K562 (cell line): ENCODE measurements around the gene CLHC1. TPM values are rescaled to one million over a fixed set of nuclear protein-coding genes. Genes with fewer than 3 reads are reported as not detected.

Experiments
- ATAC-seq: fragments of 200-7000 bp; cut with Tn5 transposase; 3 replicates; pipeline ENCODE4 v1.9.1; 2020; ENCODE audit warnings: moderate library complexity
- BruUV-seq: library from RNA; stranded (reverse); fragments of 400-500 nt; replicated peaks from 2 replicates; lab custom pipeline; 2021; lab: Mats Ljungman, UMichigan
- CTCF ChIA-PET: fragments of 300-600 bp; formaldehyde crosslinking; extraction: SDS; loops from one replicate; lab custom pipeline; 2021; ENCODE audit warnings: low intra/inter-chr PET ratio; lab: Yijun Ruan, JAX
- POLR2A ChIA-PET: fragments of 300-600, 350-650 bp; sonication (Branson Sonifier 250); formaldehyde crosslinking; extraction: SDS; loops from one replicate; lab custom pipeline; 2021; ENCODE audit warnings: antibody characterized with exemption, inconsistent platforms; lab: Yijun Ruan, JAX
- DNase-seq, 4 experiments: peaks; one replicate each; pipeline versions ENCODE4 v3.0.0 to v3.0.0-alpha.2; 2011 to 2018; ENCODE audit warnings: low spot score in 3 of 4, mixed read lengths in 3 of 4; ENCODE audit errors: extremely low read depth in 1 of 4
- FAIRE-seq: peaks from 2 replicates; lab custom pipeline; 2011; peaks lifted over from hg19 to GRCh38; lab: Jason Lieb, UNC
- H2AFZ ChIP-seq: 2 replicates; pipeline ENCODE4 v1.6.0; 2011; ENCODE audit warnings: low read depth, low read length, control low read depth, inconsistent platforms
- H3K27ac ChIP-seq: fragments of 200-600 bp; 3 replicates; pipeline ENCODE4 v1.8.0; 2011; ENCODE audit warnings: low read depth, mild to moderate bottlenecking, control low read depth, inconsistent platforms, low read length, moderate library complexity, mixed read lengths; ENCODE audit errors: extremely low read depth
- H3K27me3 ChIP-seq, 2 experiments: fragments of 300-600 bp in 1 of 2; 2 replicates in 1 of 2; 3 replicates in 1 of 2; pipeline versions ENCODE4 v1.6.0 to v1.8.0; 2011; ENCODE audit warnings: inconsistent platforms in 2 of 2, low read length in 2 of 2, mild to moderate bottlenecking in 1 of 2, mixed read lengths in 1 of 2, moderate library complexity in 1 of 2; ENCODE audit not compliant: control insufficient read depth in 2 of 2, insufficient read depth in 2 of 2
- H3K36me3 ChIP-seq: fragments of 300-600 bp; 3 replicates; pipeline ENCODE4 v1.8.0; 2011; ENCODE audit warnings: mild to moderate bottlenecking, low read length, inconsistent platforms; ENCODE audit not compliant: control insufficient read depth, insufficient read depth
- H3K4me1 ChIP-seq, 2 experiments: fragments of 200-600 bp in 1 of 2; replicated peaks in 1 of 2; 2 replicates in 1 of 2; 3 replicates in 1 of 2; pipeline versions ENCODE4 v1.5.1 to v1.8.0; 2011; ENCODE audit warnings: inconsistent platforms in 2 of 2, low read length in 2 of 2, mild to moderate bottlenecking in 1 of 2, mixed read lengths in 1 of 2, moderate library complexity in 1 of 2; ENCODE audit not compliant: control insufficient read depth in 2 of 2, insufficient read depth in 2 of 2
- H3K4me2 ChIP-seq: 2 replicates; pipeline ENCODE4 v1.6.1; 2011; ENCODE audit warnings: low read length, control low read depth, inconsistent platforms, mixed read lengths; ENCODE audit not compliant: insufficient read depth
- H3K4me3 ChIP-seq: fragments of 200-600 bp; sonication (generic), shearing (Covaris generic); 2 replicates; pipeline ENCODE4 v1.5.1; 2016; ENCODE audit warnings: control low read depth, inconsistent platforms
- H3K79me2 ChIP-seq: fragments of 200-600 bp; 3 replicates; pipeline ENCODE4 v1.8.0; 2011; ENCODE audit warnings: low read length, inconsistent platforms; ENCODE audit not compliant: control insufficient read depth, insufficient read depth
- H3K9ac ChIP-seq, 2 experiments: 2 replicates each; pipeline versions ENCODE4 v1.6.0 to v1.6.1; 2011; ENCODE audit warnings: low read depth in 2 of 2, low read length in 2 of 2, control low read depth in 1 of 2, inconsistent platforms in 1 of 2, mild to moderate bottlenecking in 1 of 2, mixed read lengths in 1 of 2; ENCODE audit not compliant: insufficient read depth in 1 of 2
- H3K9me1 ChIP-seq: one replicate; pipeline ENCODE4 v1.6.0; 2011; ENCODE audit warnings: inconsistent platforms, mild to moderate bottlenecking, low read length, moderate library complexity; ENCODE audit not compliant: control insufficient read depth, insufficient read depth
- H3K9me3 ChIP-seq: replicated peaks from 2 replicates; pipeline ENCODE4 v1.5.1; 2011; ENCODE audit warnings: low read depth, low read length, inconsistent platforms; ENCODE audit not compliant: control insufficient read depth, insufficient read depth
- H4K20me1 ChIP-seq: replicated peaks from 2 replicates; pipeline ENCODE4 v1.6.1; 2011; ENCODE audit warnings: low read length, inconsistent platforms, mixed read lengths; ENCODE audit not compliant: control insufficient read depth, insufficient read depth
- CBX5 ChIP-seq: IDR thresholded peaks from 2 replicates; pipeline ENCODE4 v1.6.1; 2014; ENCODE audit warnings: low read depth, borderline replicate concordance
- FOS ChIP-seq: IDR thresholded peaks from 3 replicates; pipeline ENCODE4 v1.6.1; 2011; ENCODE audit not compliant: insufficient read length; ENCODE audit errors: extremely low read depth
- KDM1A ChIP-seq, 2 experiments: fragments of 450-650 bp; IDR thresholded peaks; 2 replicates each; pipeline ENCODE4 v1.6.1; 2016; ENCODE audit warnings: mild to moderate bottlenecking in 2 of 2
- MTA2 ChIP-seq: fragments of 450-650 bp; IDR thresholded peaks from 2 replicates; pipeline ENCODE4 v1.6.1; 2016; ENCODE audit warnings: low read depth
- NFATC3 ChIP-seq: fragments of 450-650 bp; IDR thresholded peaks from 2 replicates; pipeline ENCODE4 v1.6.1; 2017; ENCODE audit warnings: mild to moderate bottlenecking
- ZC3H11A ChIP-seq: IDR thresholded peaks from 2 replicates; pipeline ENCODE4 v1.6.1; 2012; ENCODE audit warnings: low read depth, low read length, improper control_type of control experiment
- ZC3H4 ChIP-seq: sonication (generic); formaldehyde crosslinking; IDR thresholded peaks from 2 replicates; pipeline ENCODE4 v1.9.0; 2021; ENCODE audit warnings: missing genetic modification reagents, borderline replicate concordance
- ZNF175 ChIP-seq: fragments of 200-800 bp; sonication (Bioruptor generic); IDR thresholded peaks from 2 replicates; pipeline ENCODE4 v1.6.1; 2016; ENCODE audit warnings: low read depth, mild to moderate bottlenecking, missing genetic modification characterization, missing compliant biosample characterization
- WGBS: fragments of 100-300 bp; shearing (Covaris generic); methylation state at CpG from one replicate; pipeline ENCODE4 v1.1.6; 2016; ENCODE audit warnings: low coverage, mixed read lengths; ENCODE audit not compliant: insufficient coverage; ENCODE audit errors: missing lambda C conversion rate; 5-methylcytosine and 5-hydroxymethylcytosine counted together
- in situ Hi-C: fragments of 300-500 bp; cut with MboI; formaldehyde crosslinking; loops from 4 replicates; pipeline ENCODE4 v1.15.0; 2018; ENCODE audit warnings: inconsistent platforms, mixed read lengths
- intact Hi-C: fragments of 100-400 bp; cut with micrococcal nuclease; formaldehyde crosslinking; loops from 2 replicates; pipeline ENCODE4 v1.14.2; 2022
- polyA plus RNA-seq, 8 experiments: library from polyadenylated mRNA; depleted of rRNA in 4 of 8; stranded (reverse) in 5 of 8; unstranded in 3 of 8; fragments of >200 nt; fragmentation: Nextera tagmentation in 2 of 8; fragmentation: Illumina TruSeq in 1 of 8; extraction: Ambion mirVana in 2 of 8; extraction: Trizol in 1 of 8; gene quantifications; 2 replicates each; pipeline versions ENCODE4 v1.2.1 to v1.2.3, GENCODE V29; 2011 to 2014; ENCODE audit warnings: inconsistent platforms in 1 of 8, missing spikeins in 1 of 8
- total RNA-seq, 7 experiments: library from RNA; depleted of rRNA in 6 of 7; stranded (reverse); fragments of >200 nt in 6 of 7; fragmentation: Illumina TruSeq in 2 of 7; extraction: Trizol in 2 of 7; gene quantifications; 2 replicates each; pipeline versions ENCODE4 v1.2.1 to v1.2.3, GENCODE V29; 2011 to 2021; ENCODE audit warnings: low replicate concordance in 1 of 7
- TF ChIP-seq, protein P1 (sequence below), 2 experiments: fragments of 450-650 bp in 1 of 2; sonication (generic) in 1 of 2; formaldehyde crosslinking in 1 of 2; IDR thresholded peaks in 1 of 2; conservative IDR thresholded peaks in 1 of 2; 2 replicates each; pipeline versions ENCODE4 v1.6.1 to v1.8.1; 2016 to 2023; ENCODE audit warnings: mild to moderate bottlenecking in 2 of 2, moderate library complexity in 2 of 2, inconsistent platforms in 1 of 2, missing genetic modification reagents in 1 of 2

CLHC1 gene
- total and polyA plus RNA-seq, 9 of the 15 experiments (the other 6 are each of a cell fraction or from before 2014, with no cell fraction given) = 3.7 to 14.3 (median 8.6) TPM

DNA sequence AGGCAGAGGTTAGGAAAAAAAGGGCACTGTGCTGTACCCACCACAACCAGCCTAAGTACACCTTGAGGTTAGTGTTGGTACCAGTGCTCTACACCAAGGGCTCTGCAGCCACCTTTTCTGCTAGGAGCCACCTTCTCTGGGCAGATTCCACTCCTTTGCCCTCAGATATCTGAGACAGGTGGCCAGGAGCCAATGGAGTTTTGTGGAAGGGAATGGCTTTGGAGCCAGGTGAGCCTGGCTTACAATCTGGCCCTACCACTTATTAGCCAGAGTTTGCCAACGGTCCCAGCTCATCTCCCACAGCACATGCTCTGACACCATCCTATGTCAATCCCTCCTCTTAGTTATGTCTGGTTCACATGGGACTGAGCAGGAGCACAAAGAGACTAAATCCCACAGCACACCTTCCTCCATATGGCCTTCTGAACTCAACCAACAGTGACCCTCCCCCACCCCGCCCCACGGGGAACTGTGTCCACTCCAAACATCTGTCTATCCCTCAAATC, 77.5 kb downstream of the CLHC1 start:
- BruUV-seq = no TSS peak
- Histone ChIP-seq H3K9ac (no peak overlapping the region; a peak in 1 of 4 replicates), H3K79me2 (no peaks in the 10 kb centered on the region), H4K20me1 (no peaks in the 10 kb centered on the region), H3K4me2 (no peak overlapping the region), H3K36me3 (no peaks in the 10 kb centered on the region), H3K4me3 (no peak overlapping the region), H3K27ac (no peak overlapping the region), H3K9me3 (no peaks in the 10 kb centered on the region), H3K27me3 (no peaks in the 10 kb centered on the region), H3K4me1 (peaks cover 18 to 34% of the 10 kb centered on the region in 2 experiments), H3K9me1 (no peaks in the 10 kb centered on the region), H2AFZ (no peak overlapping the region)
- in situ Hi-C loops (no loop called here), intact Hi-C loops (no loop called here)
- WGBS = 39% methylated on average over 3 of the region's 3 CpGs
- FAIRE-seq = peak; percentile 49
- no peak for DNase-seq
- CTCF ChIA-PET = no interaction called here
- POLR2A ChIA-PET = interaction anchor here (1.4 kb wide), 1 partner anchor 13 kb away, joined by 4 read pairs; no protein-coding TSS in a partner anchor
- no peak for ATAC-seq
- TF ChIP-seq ZNF175 (CRISPR knock-in tag) = no peak
- no peak for TF ChIP-seq KDM1A (IDR thresholded peaks at IDR 0.05)
- no peak for TF ChIP-seq MTA2
- no peak for TF ChIP-seq ZC3H4 (CRISPR knock-in tag)
- TF ChIP-seq, protein P1, sequence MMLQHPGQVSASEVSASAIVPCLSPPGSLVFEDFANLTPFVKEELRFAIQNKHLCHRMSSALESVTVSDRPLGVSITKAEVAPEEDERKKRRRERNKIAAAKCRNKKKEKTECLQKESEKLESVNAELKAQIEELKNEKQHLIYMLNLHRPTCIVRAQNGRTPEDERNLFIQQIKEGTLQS (IDR thresholded peaks at IDR 0.05) = no peak
- TF ChIP-seq, protein P1 (CRISPR knock-in tag; conservative IDR thresholded peaks at IDR 0.05) = no peak
- TF ChIP-seq CBX5 = no peak
- TF ChIP-seq FOS = no peak
- no peak for TF ChIP-seq NFATC3
- TF ChIP-seq ZC3H11A = no peak
